Erythroblast (primary cell): ENCODE measurements around the gene IL1F10.

Experiments used
- GATA1 ChIP-seq: IDR thresholded peaks from 2 replicates; pipeline ENCODE4 v1.6.1; 2011; ENCODE audit warnings: low read depth, mild to moderate bottlenecking, control low read depth, low read length, moderate library complexity
- POLR2A ChIP-seq: IDR thresholded peaks from 2 replicates; pipeline ENCODE4 v1.6.1; 2011; ENCODE audit warnings: mild to moderate bottlenecking, low read length

GRCh38 chr2:113111823-113112287, 44.1 kb downstream of the IL1F10 start:
- no peak for TF ChIP-seq POLR2A
- TF ChIP-seq GATA1, result no peak
